GM12875 (cell line): ENCODE results near the gene RFX1.
A peak's percentile ranks its signal among the peaks of the same experiment; 100 is the strongest.

Source experiments
- H3K4me3 ChIP-seq: one replicate; pipeline ENCODE4 v1.5.1; 2011; ENCODE audit warnings: low read depth, low read length, control low read depth
- CTCF ChIP-seq: IDR thresholded peaks from 2 replicates; pipeline ENCODE4 v1.5.1; 2011; ENCODE audit warnings: low read depth, mild to moderate bottlenecking, control low read depth, inconsistent platforms, low read length, moderate library complexity, borderline replicate concordance; ENCODE audit not compliant: insufficient read depth

The RFX1 gene

DNA sequence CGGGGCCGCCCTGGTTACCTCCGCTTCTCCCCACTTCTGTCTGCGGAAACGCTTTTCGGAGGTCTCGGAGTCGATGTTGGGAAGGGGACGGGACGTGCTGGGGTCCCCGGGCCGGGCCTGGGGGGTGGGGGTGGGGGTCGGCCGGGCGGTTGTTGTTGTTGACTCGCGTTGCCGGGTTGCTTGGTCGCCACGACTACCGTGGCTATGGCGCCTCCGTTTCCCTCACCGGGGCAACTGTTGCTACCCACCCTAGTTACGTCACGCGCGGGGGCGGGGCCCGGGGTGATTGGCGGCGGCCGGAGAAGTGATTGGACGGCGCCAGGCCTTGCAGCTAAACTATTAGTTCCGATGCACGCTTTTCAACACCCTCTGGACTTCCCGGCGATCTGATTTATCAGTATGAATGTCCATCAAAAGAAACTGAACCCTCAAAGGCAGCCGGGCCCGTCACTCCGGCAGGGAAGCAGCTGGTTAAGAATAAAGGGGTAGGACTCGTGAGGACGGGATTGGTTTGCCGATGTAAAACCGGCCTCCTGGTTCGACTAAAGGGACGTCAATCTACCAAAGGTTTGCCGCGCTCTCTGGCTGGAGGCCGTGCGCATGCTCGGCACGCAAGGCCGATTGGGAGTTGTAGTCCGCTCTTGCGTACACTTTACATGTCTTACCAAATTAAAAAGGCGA is at the start of gene RFX1:
Gene RFX1 (minus strand): TSS at position 236 of the 681 bp plus-strand sequence. CDS start 12,477 bp downstream, outside the sequence.
- no peak for TF ChIP-seq CTCF
- H3K4me3 ChIP-seq: peak within 1 kb of the TSS; percentile 76

GRCh38 chr19:14055396-14055795 is 49.3 kb upstream of the RFX1 start:
- no peak overlapping the region for H3K4me3 ChIP-seq
- TF ChIP-seq CTCF: no peak

- no peak for TF ChIP-seq CTCF
- no peak overlapping the region for H3K4me3 ChIP-seq
Measured at GRCh38 chr19:14054721-14055120, 48.6 kb upstream of the RFX1 start.

GRCh38 chr19:14054099-14054498 is 48.0 kb upstream of the RFX1 start:
- TF ChIP-seq CTCF: no peak

GRCh38 chr19:14053500-14053899 is 47.4 kb upstream of the RFX1 start:
- H3K4me3 ChIP-seq: no peak overlapping the region
- TF ChIP-seq CTCF: no peak

More at GRCh38 chr19:14054099-14054498, 48.0 kb upstream of the RFX1 start:
- H3K4me3 ChIP-seq: no peak overlapping the region

DNA sequence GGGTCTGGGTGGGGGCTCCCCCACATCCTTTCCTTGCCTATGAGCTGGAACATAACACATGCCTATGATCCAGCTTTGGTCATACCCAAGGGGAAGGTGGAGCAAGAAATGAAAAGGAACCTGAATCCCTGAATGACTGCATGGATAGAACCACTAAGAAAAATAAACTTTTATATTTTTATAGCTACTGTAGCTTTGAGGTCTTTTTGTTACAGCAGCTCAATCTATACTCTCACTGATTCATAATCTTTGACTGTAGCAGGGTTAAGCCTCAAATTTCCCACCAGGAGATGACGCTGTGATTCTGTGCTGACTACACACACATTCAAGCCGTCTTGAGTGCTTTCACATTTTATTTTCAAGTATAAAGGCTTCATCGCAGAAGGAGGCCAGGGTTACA is 46.9 kb upstream of the RFX1 start:
- no peak overlapping the region for H3K4me3 ChIP-seq
- TF ChIP-seq CTCF: no peak

- H3K4me3 ChIP-seq: no peak overlapping the region
- TF ChIP-seq CTCF: no peak
Measured at GRCh38 chr19:14052470-14052869, 46.4 kb upstream of the RFX1 start.
